ENCODE data around the gene UTS2B.

Gene UTS2B

GRCh38 chr3:191327526-191327925 lies 2.8 kb downstream of the UTS2B start:
- DNase-seq (ENCODE audit: low read depth in 1 of 2, low spot score in 1 of 2) = no peak

GRCh38 chr3:191324936-191325335 lies 5.4 kb downstream of the UTS2B start:
- DNase-seq (ENCODE audit: low read depth in 1 of 2, low spot score in 1 of 2) = no peak

- DNase-seq (ENCODE audit: low read depth in 1 of 2, low spot score in 1 of 2) = no peak
These were observed 9.1 kb downstream of the UTS2B start for GRCh38 chr3:191321019-191321767.

- DNase-seq (ENCODE audit: low read depth in 1 of 2, low spot score in 1 of 2) = no peak
These were observed 10.0 kb downstream of the UTS2B start for GRCh38 chr3:191320316-191320715.

- DNase-seq (ENCODE audit: low read depth in 1 of 2, low spot score in 1 of 2) = no peak
These were observed 13.3 kb downstream of the UTS2B start for GRCh38 chr3:191316876-191317603.

- DNase-seq (ENCODE audit: low read depth in 1 of 2, low spot score in 1 of 2) = no peak
These were observed 16.1 kb downstream of the UTS2B start for GRCh38 chr3:191314109-191314728.

GRCh38 chr3:191313296-191313695 lies 17.0 kb downstream of the UTS2B start:
- no peak for DNase-seq (ENCODE audit: low read depth in 1 of 2, low spot score in 1 of 2)

- DNase-seq (ENCODE audit: low read depth in 1 of 2, low spot score in 1 of 2) = no peak
These were observed 23.0 kb downstream of the UTS2B start for GRCh38 chr3:191307341-191307740.

- no peak for DNase-seq (ENCODE audit: low read depth in 1 of 2, low spot score in 1 of 2)
These were observed 23.9 kb downstream of the UTS2B start for GRCh38 chr3:191306428-191306827.

- DNase-seq (ENCODE audit: low read depth in 1 of 2, low spot score in 1 of 2) = no peak
These were observed 26.7 kb downstream of the UTS2B start for GRCh38 chr3:191303596-191303995.

GRCh38 chr3:191302451-191302850 lies 27.9 kb downstream of the UTS2B start:
- no peak for DNase-seq (ENCODE audit: low read depth in 1 of 2, low spot score in 1 of 2)

GRCh38 chr3:191301782-191302411 lies 28.4 kb downstream of the UTS2B start:
- no peak for DNase-seq (ENCODE audit: low read depth in 1 of 2, low spot score in 1 of 2)

GRCh38 chr3:191301017-191301416 lies 29.3 kb downstream of the UTS2B start:
- DNase-seq (ENCODE audit: low read depth in 1 of 2, low spot score in 1 of 2) = no peak

- DNase-seq (ENCODE audit: low read depth in 1 of 2, low spot score in 1 of 2) = no peak
These were observed 29.9 kb downstream of the UTS2B start for GRCh38 chr3:191300422-191300821.

GRCh38 chr3:191298846-191299245 lies 31.5 kb downstream of the UTS2B start:
- DNase-seq (ENCODE audit: low read depth in 1 of 2, low spot score in 1 of 2) = no peak

GRCh38 chr3:191296041-191296541 lies 34.2 kb downstream of the UTS2B start:
- DNase-seq (ENCODE audit: low read depth in 1 of 2, low spot score in 1 of 2) = no peak

- no peak for DNase-seq (ENCODE audit: low read depth in 1 of 2, low spot score in 1 of 2)
These were observed 36.0 kb downstream of the UTS2B start for GRCh38 chr3:191294291-191294690.

GRCh38 chr3:191292243-191293015 lies 37.9 kb downstream of the UTS2B start:
- DNase-seq (ENCODE audit: low read depth in 1 of 2, low spot score in 1 of 2) = no peak

- no peak for DNase-seq (ENCODE audit: low read depth in 1 of 2, low spot score in 1 of 2)
These were observed 39.9 kb downstream of the UTS2B start for GRCh38 chr3:191290311-191291025.

GRCh38 chr3:191283400-191283799 lies 46.9 kb downstream of the UTS2B start:
- DNase-seq (ENCODE audit: low read depth in 1 of 2, low spot score in 1 of 2) = no peak

Data from stimulated activated CD4-positive, alpha-beta T cell treated with anti-CD3 and anti-CD28 coated beads, Interleukin-15, amount 100 ng/mL, for 1 hour (primary cell).